OCI-LY1 (cell line): ENCODE data around the gene ETV6.

ENCODE experiments used
- H2AFZ ChIP-seq: fragments of 200-600 bp; sonication (generic), shearing (Covaris generic); 2 replicates; pipeline ENCODE4 v1.6.0; 2014; ENCODE audit warnings: antibody characterized with exemption, mild to moderate bottlenecking, low read length
- H3F3A ChIP-seq: fragments of 200-600 bp; sonication (generic), shearing (Covaris generic); 2 replicates; pipeline ENCODE4 v1.6.0; 2014; ENCODE audit warnings: mild to moderate bottlenecking, antibody characterized with exemption, low read length, moderate library complexity; ENCODE audit not compliant: insufficient read depth
- H3K27ac ChIP-seq: fragments of 200-600 bp; sonication (generic); 2 replicates; pipeline ENCODE4 v1.5.1; 2014; ENCODE audit warnings: low read length, mixed run types, mild to moderate bottlenecking, low read depth; ENCODE audit not compliant: poor library complexity, severe bottlenecking
- H3K27me3 ChIP-seq: fragments of 200-600 bp; sonication (generic); 2 replicates; pipeline ENCODE4 v1.6.0; 2014; ENCODE audit warnings: antibody characterized with exemption, mild to moderate bottlenecking, low read length, moderate library complexity; ENCODE audit not compliant: insufficient read depth
- H3K36me3 ChIP-seq: fragments of 200-600 bp; sonication (generic); 2 replicates; pipeline ENCODE4 v1.6.1; 2014; ENCODE audit warnings: mild to moderate bottlenecking, antibody characterized with exemption, low read length, moderate library complexity, mixed read lengths; ENCODE audit not compliant: insufficient read depth
- H3K4me1 ChIP-seq: fragments of 200-600 bp; sonication (generic); 2 replicates; pipeline ENCODE4 v1.5.1; 2014; ENCODE audit warnings: mild to moderate bottlenecking, low read length, moderate library complexity; ENCODE audit not compliant: insufficient read depth, severe bottlenecking
- H3K4me2 ChIP-seq: fragments of 200-600 bp; sonication (generic), shearing (Covaris generic); 2 replicates; pipeline ENCODE4 v1.6.1; 2014; ENCODE audit warnings: low read length
- H3K4me3 ChIP-seq: fragments of 200-600 bp; sonication (generic); 2 replicates; pipeline ENCODE4 v1.5.1; 2014; ENCODE audit warnings: low read length, low read depth, mild to moderate bottlenecking, mixed read lengths; ENCODE audit not compliant: poor library complexity, severe bottlenecking
- H3K79me2 ChIP-seq: fragments of 200-600 bp; shearing (Covaris generic); 2 replicates; pipeline ENCODE4 v1.6.1; 2016; ENCODE audit warnings: mixed run types, low read length, mixed read lengths; ENCODE audit not compliant: insufficient read depth
- H3K9ac ChIP-seq: fragments of 200-600 bp; sonication (generic), shearing (Covaris generic); 2 replicates; pipeline ENCODE4 v1.6.1; 2014; ENCODE audit warnings: mild to moderate bottlenecking, low read length, mixed read lengths
- H3K9me2 ChIP-seq: fragments of 200-600 bp; sonication (generic), shearing (Covaris generic); 2 replicates; pipeline ENCODE4 v1.6.1; 2014; ENCODE audit warnings: low read depth, mild to moderate bottlenecking, low read length, mixed read lengths
- H3K9me3 ChIP-seq: fragments of 200-600 bp; shearing (Covaris generic); 2 replicates; pipeline ENCODE4 v1.6.1; 2014; ENCODE audit warnings: low read length, mixed read lengths
- H4K20me1 ChIP-seq: fragments of 200-600 bp; sonication (generic), shearing (Covaris generic); 2 replicates; pipeline ENCODE4 v1.6.0; 2016; ENCODE audit warnings: mild to moderate bottlenecking, low read length; ENCODE audit not compliant: insufficient read depth
- CTCF ChIP-seq: fragments of 200-600 bp; sonication (generic), shearing (Covaris generic); IDR thresholded peaks from 2 replicates; pipeline ENCODE4 v1.5.1; 2017; ENCODE audit warnings: mild to moderate bottlenecking, antibody characterized with exemption, low read length, moderate library complexity, mixed read lengths
- EZH2 ChIP-seq: fragments of 200-600 bp; sonication (generic), shearing (Covaris generic); IDR thresholded peaks from 2 replicates; pipeline ENCODE4 v1.8.0; 2017; ENCODE audit warnings: borderline replicate concordance, mixed run types, mild to moderate bottlenecking, antibody characterized with exemption, low read length, moderate library complexity, mixed read lengths

The ETV6 gene

GRCh38 chr12:11656550-11656949 is 7.1 kb downstream of the ETV6 start:
- no peaks in the 10 kb centered on the region for H3K27me3 ChIP-seq
- TF ChIP-seq EZH2 = no peak
- TF ChIP-seq CTCF = no peak
- no peak overlapping the region for H3K9ac ChIP-seq
- no peak overlapping the region for H3K27ac ChIP-seq
- 0 out of 2 replicates have a peak, but pooled peaks cover 4% of the 10 kb centered on the region for H3F3A ChIP-seq
- H2AFZ ChIP-seq = no peak overlapping the region
- no peaks in the 10 kb centered on the region for H3K9me3 ChIP-seq
- H3K4me1 ChIP-seq = peaks cover 38% of the 10 kb centered on the region
- no peaks in the 10 kb centered on the region for H4K20me1 ChIP-seq
- no peaks in the 10 kb centered on the region for H3K9me2 ChIP-seq
- H3K4me2 ChIP-seq = no peak overlapping the region
- no peak overlapping the region for H3K4me3 ChIP-seq
- no peaks in the 10 kb centered on the region; the same call in 1 of the 2 replicates for H3K79me2 ChIP-seq
- H3K36me3 ChIP-seq = no peaks in the 10 kb centered on the region

- Histone ChIP-seq H2AFZ (no peak overlapping the region), H3K27ac (no peak overlapping the region), H3F3A (0 out of 2 replicates have a peak, but pooled peaks cover 4% of the 10 kb centered on the region), H3K9me3 (no peaks in the 10 kb centered on the region), H4K20me1 (no peaks in the 10 kb centered on the region), H3K27me3 (no peaks in the 10 kb centered on the region), H3K4me1 (peaks cover 33% of the 10 kb centered on the region), H3K9ac (no peak overlapping the region), H3K9me2 (no peaks in the 10 kb centered on the region), H3K4me3 (no peak overlapping the region), H3K4me2 (no peak overlapping the region), H3K79me2 (no peaks in the 10 kb centered on the region), H3K36me3 (no peaks in the 10 kb centered on the region)
- TF ChIP-seq EZH2 = no peak
- no peak for TF ChIP-seq CTCF
These were observed 8.0 kb downstream of the ETV6 start for GRCh38 chr12:11657511-11657910.

- Histone ChIP-seq H3F3A (0 out of 2 replicates have a peak, but pooled peaks cover 4% of the 10 kb centered on the region), H3K9ac (no peak overlapping the region), H3K4me1 (peaks cover 20% of the 10 kb centered on the region), H3K36me3 (no peaks in the 10 kb centered on the region), H3K79me2 (no peaks in the 10 kb centered on the region), H3K9me2 (no peaks in the 10 kb centered on the region), H2AFZ (no peak overlapping the region), H4K20me1 (no peaks in the 10 kb centered on the region), H3K4me3 (no peak overlapping the region), H3K4me2 (no peak overlapping the region), H3K27me3 (no peaks in the 10 kb centered on the region), H3K27ac (no peak overlapping the region), H3K9me3 (no peaks in the 10 kb centered on the region)
- TF ChIP-seq EZH2 = no peak
- no peak for TF ChIP-seq CTCF
These were observed 9.3 kb downstream of the ETV6 start for GRCh38 chr12:11658791-11659190.
